HepG2 (cell line): ENCODE measurements around the gene NECTIN2. TPM values are rescaled to one million over a fixed set of nuclear protein-coding genes. Genes with fewer than 3 reads are reported as not detected.

Experiments used
- ATAC-seq: fragments of 200-7000 bp; cut with Tn5 transposase; 3 replicates; pipeline ENCODE4 v1.9.1; 2020; ENCODE audit warnings: mild to moderate bottlenecking, moderate library complexity
- BruUV-seq: library from RNA; stranded (reverse); fragments of 400-500 nt; replicated peaks from 2 replicates; lab custom pipeline; 2021; lab: Mats Ljungman, UMichigan
- CTCF ChIA-PET: fragments of 300-600 bp; formaldehyde crosslinking; extraction: SDS; loops from one replicate; lab custom pipeline; 2021; ENCODE audit warnings: low total read pairs, inconsistent platforms, low intra/inter-chr PET ratio; lab: Yijun Ruan, JAX
- POLR2A ChIA-PET: fragments of 350-600 bp; sonication (Branson Sonifier 250); formaldehyde crosslinking; loops from one replicate; lab custom pipeline; 2020; ENCODE audit warnings: antibody characterized with exemption, inconsistent platforms; lab: Yijun Ruan, JAX
- DNase-seq: peaks from one replicate; pipeline ENCODE4 v3.0.0-alpha.2; 2015; ENCODE audit warnings: low spot score
- FAIRE-seq: peaks from 3 replicates; lab custom pipeline; 2011; peaks lifted over from hg19 to GRCh38; lab: Jason Lieb, UNC
- H2AFZ ChIP-seq: one replicate; pipeline ENCODE4 v1.6.1; 2011; ENCODE audit warnings: low read length, inconsistent platforms
- H3K27ac ChIP-seq: fragments of 300-600 bp; 3 replicates; pipeline ENCODE4 v1.8.0; 2011; ENCODE audit warnings: mixed run types, mild to moderate bottlenecking, mixed read lengths, low read length, inconsistent platforms; ENCODE audit not compliant: insufficient read depth; ENCODE audit errors: extremely low read length
- H3K27me3 ChIP-seq, 2 experiments: fragments of 200-600 bp in 1 of 2; 2 replicates in 1 of 2; 3 replicates in 1 of 2; pipeline versions ENCODE4 v1.6.0 to v1.8.0; 2011; ENCODE audit warnings: low read length in 2 of 2, mild to moderate bottlenecking in 2 of 2, moderate library complexity in 2 of 2, inconsistent platforms in 1 of 2; ENCODE audit not compliant: insufficient read depth in 2 of 2, control insufficient read depth in 1 of 2
- H3K36me3 ChIP-seq, 2 experiments: fragments of 200-600 bp in 1 of 2; replicated peaks in 1 of 2; 2 replicates in 1 of 2; 3 replicates in 1 of 2; pipeline versions ENCODE4 v1.5.1 to v1.8.0; 2011; ENCODE audit warnings: low read length in 2 of 2, inconsistent platforms in 1 of 2; ENCODE audit not compliant: insufficient read depth in 2 of 2, control insufficient read depth in 1 of 2
- H3K4me1 ChIP-seq: 2 replicates; pipeline ENCODE4 v1.5.1; 2012; ENCODE audit warnings: low read length, inconsistent platforms; ENCODE audit not compliant: insufficient read depth
- H3K4me2 ChIP-seq: 2 replicates; pipeline ENCODE4 v1.6.0; 2011; ENCODE audit warnings: low read depth, low read length, inconsistent platforms
- H3K4me3 ChIP-seq, 3 experiments: fragments of 200-600 bp in 1 of 3; sonication (generic), shearing (Covaris generic) in 1 of 3; replicated peaks in 1 of 3; 2 replicates each; pipeline ENCODE4 v1.5.1; 2011 to 2016; ENCODE audit warnings: low read length in 3 of 3, inconsistent platforms in 2 of 3, low read depth in 2 of 3, mild to moderate bottlenecking in 2 of 3, control low read depth in 1 of 3, mixed read lengths in 1 of 3; ENCODE audit not compliant: insufficient read depth in 1 of 3
- H3K79me2 ChIP-seq: one replicate; pipeline ENCODE4 v1.6.1; 2011; ENCODE audit warnings: low read length, inconsistent platforms; ENCODE audit not compliant: insufficient read depth
- H3K9ac ChIP-seq: 2 replicates; pipeline ENCODE4 v1.6.0; 2011; ENCODE audit warnings: mild to moderate bottlenecking, low read depth, low read length, inconsistent platforms; ENCODE audit not compliant: insufficient read depth
- H3K9me3 ChIP-seq: 2 replicates; pipeline ENCODE4 v1.5.1; 2012; ENCODE audit warnings: mild to moderate bottlenecking, low read length
- H4K20me1 ChIP-seq: 2 replicates; pipeline ENCODE4 v1.6.0; 2011; ENCODE audit warnings: inconsistent platforms, mild to moderate bottlenecking, low read length, moderate library complexity; ENCODE audit not compliant: insufficient read depth
- CCDC6 ChIP-seq: sonication (generic); formaldehyde crosslinking; IDR thresholded peaks from 2 replicates; pipeline ENCODE4 v1.8.1; 2022; ENCODE audit warnings: mild to moderate bottlenecking, missing genetic modification reagents, moderate library complexity
- ELF4 ChIP-seq: sonication (generic); formaldehyde crosslinking; IDR thresholded peaks from 2 replicates; pipeline ENCODE4 v1.5.0; 2020; ENCODE audit warnings: missing genetic modification reagents, mild to moderate bottlenecking, moderate library complexity, borderline replicate concordance
- MAF1 ChIP-seq: sonication (generic); formaldehyde crosslinking; IDR thresholded peaks from 2 replicates; pipeline ENCODE4 v1.5.0; 2020; ENCODE audit warnings: missing genetic modification reagents, borderline replicate concordance
- NFKB2 ChIP-seq: sonication (generic); formaldehyde crosslinking; IDR thresholded peaks from 2 replicates; pipeline ENCODE4 v1.4.0; 2020; ENCODE audit warnings: missing genetic modification reagents, borderline replicate concordance
- RFX5 ChIP-seq: IDR thresholded peaks from 2 replicates; pipeline ENCODE4 v1.6.1; 2011; ENCODE audit warnings: low read depth, low read length, improper control_type of control experiment
- SATB2 ChIP-seq: sonication (generic); formaldehyde crosslinking; IDR thresholded peaks from 2 replicates; pipeline ENCODE4 v1.5.0; 2020; ENCODE audit warnings: missing genetic modification reagents
- SNAI1 ChIP-seq: sonication (generic); formaldehyde crosslinking; IDR thresholded peaks from 2 replicates; pipeline ENCODE4 v1.5.0; 2020; ENCODE audit warnings: mild to moderate bottlenecking, missing genetic modification reagents, borderline replicate concordance
- SP2 ChIP-seq: sonication (generic); formaldehyde crosslinking; IDR thresholded peaks from 2 replicates; pipeline ENCODE4 v1.5.1; 2020; ENCODE audit warnings: mild to moderate bottlenecking, missing genetic modification reagents
- ZC3H4 ChIP-seq: sonication (generic); formaldehyde crosslinking; IDR thresholded peaks from 2 replicates; pipeline ENCODE4 v1.4.0; 2020; ENCODE audit warnings: missing genetic modification reagents, borderline replicate concordance
- ZNF20 ChIP-seq: sonication (generic); formaldehyde crosslinking; IDR thresholded peaks from 2 replicates; pipeline ENCODE4 v1.4.0; 2020; ENCODE audit warnings: mild to moderate bottlenecking, moderate library complexity, missing genetic modification reagents
- ZNF326 ChIP-seq: sonication (generic); formaldehyde crosslinking; IDR thresholded peaks from 2 replicates; pipeline ENCODE4 v1.4.0; 2020; ENCODE audit warnings: missing genetic modification reagents, borderline replicate concordance
- ZNF546 ChIP-seq: sonication (generic); formaldehyde crosslinking; conservative IDR thresholded peaks from 2 replicates; pipeline ENCODE4 v1.8.1; 2023; ENCODE audit warnings: mild to moderate bottlenecking, missing genetic modification reagents
- ZNF615 ChIP-seq: sonication (generic); formaldehyde crosslinking; IDR thresholded peaks from 2 replicates; pipeline ENCODE4 v1.5.0; 2020; ENCODE audit warnings: mild to moderate bottlenecking, missing genetic modification reagents, borderline replicate concordance
- ZNF672 ChIP-seq: sonication (generic); formaldehyde crosslinking; IDR thresholded peaks from 2 replicates; pipeline ENCODE4 v1.8.1; 2022; ENCODE audit warnings: missing genetic modification reagents
- ZSCAN22 ChIP-seq: sonication (generic); formaldehyde crosslinking; IDR thresholded peaks from 2 replicates; pipeline ENCODE4 v1.4.0; 2020; ENCODE audit warnings: mild to moderate bottlenecking, missing genetic modification reagents
- ZSCAN29 ChIP-seq: sonication (generic); formaldehyde crosslinking; conservative IDR thresholded peaks from 2 replicates; pipeline ENCODE4 v1.4.0; 2020; ENCODE audit warnings: mild to moderate bottlenecking, missing genetic modification reagents
- WGBS: methylation state at CpG from one replicate; pipeline ENCODE4 v1.1.6; 2017; ENCODE audit warnings: low lambda C conversion rate; 5-methylcytosine and 5-hydroxymethylcytosine counted together
- in situ Hi-C: cut with HindIII; loops from 2 replicates; pipeline ENCODE4 v1.10.0; 2017; ENCODE audit warnings: low pct_unique_long_range_greater_than_20kb; ENCODE audit not compliant: extremely low pct_ligation_motif_present
- intact Hi-C: fragments of 100-400 bp; cut with micrococcal nuclease; formaldehyde crosslinking; loops from one replicate; pipeline ENCODE4 v1.10.0; 2022; ENCODE audit not compliant: unreplicated experiment
- polyA plus RNA-seq, 8 experiments: library from polyadenylated mRNA; depleted of rRNA in 3 of 8; stranded (reverse) in 7 of 8; unstranded in 1 of 8; fragments of >200 nt; fragmentation: Illumina TruSeq in 4 of 8; extraction: Trizol in 4 of 8; gene quantifications; 2 replicates each; pipeline versions ENCODE4 v1.2.1 to v1.2.3, GENCODE V29; 2011 to 2016; ENCODE audit warnings: low read depth in 4 of 8, missing spikeins in 1 of 8, mixed read lengths in 1 of 8; ENCODE audit not compliant: insufficient read depth in 1 of 8
- total RNA-seq, 5 experiments: library from RNA; depleted of rRNA; stranded (reverse); fragments of >200 nt; fragmentation: Illumina TruSeq; extraction: Trizol; gene quantifications; 2 replicates each; pipeline ENCODE4 v1.2.3, GENCODE V29; 2016; ENCODE audit warnings: low read depth in 1 of 5
- TF ChIP-seq, protein P1 (sequence below): sonication (generic); formaldehyde crosslinking; IDR thresholded peaks from 2 replicates; pipeline ENCODE4 v1.4.0; 2020; ENCODE audit warnings: mild to moderate bottlenecking, low read depth, missing genetic modification reagents
- TF ChIP-seq, protein P2 (sequence below): sonication (generic); formaldehyde crosslinking; IDR thresholded peaks from 2 replicates; pipeline ENCODE4 v1.4.0; 2020; ENCODE audit warnings: missing genetic modification reagents, mild to moderate bottlenecking, borderline replicate concordance

The NECTIN2 gene
- total and polyA plus RNA-seq, 2 of the 13 experiments (the other 11 are each of a cell fraction or from before 2014, with no cell fraction given) = 75.4 to 114 TPM

DNA sequence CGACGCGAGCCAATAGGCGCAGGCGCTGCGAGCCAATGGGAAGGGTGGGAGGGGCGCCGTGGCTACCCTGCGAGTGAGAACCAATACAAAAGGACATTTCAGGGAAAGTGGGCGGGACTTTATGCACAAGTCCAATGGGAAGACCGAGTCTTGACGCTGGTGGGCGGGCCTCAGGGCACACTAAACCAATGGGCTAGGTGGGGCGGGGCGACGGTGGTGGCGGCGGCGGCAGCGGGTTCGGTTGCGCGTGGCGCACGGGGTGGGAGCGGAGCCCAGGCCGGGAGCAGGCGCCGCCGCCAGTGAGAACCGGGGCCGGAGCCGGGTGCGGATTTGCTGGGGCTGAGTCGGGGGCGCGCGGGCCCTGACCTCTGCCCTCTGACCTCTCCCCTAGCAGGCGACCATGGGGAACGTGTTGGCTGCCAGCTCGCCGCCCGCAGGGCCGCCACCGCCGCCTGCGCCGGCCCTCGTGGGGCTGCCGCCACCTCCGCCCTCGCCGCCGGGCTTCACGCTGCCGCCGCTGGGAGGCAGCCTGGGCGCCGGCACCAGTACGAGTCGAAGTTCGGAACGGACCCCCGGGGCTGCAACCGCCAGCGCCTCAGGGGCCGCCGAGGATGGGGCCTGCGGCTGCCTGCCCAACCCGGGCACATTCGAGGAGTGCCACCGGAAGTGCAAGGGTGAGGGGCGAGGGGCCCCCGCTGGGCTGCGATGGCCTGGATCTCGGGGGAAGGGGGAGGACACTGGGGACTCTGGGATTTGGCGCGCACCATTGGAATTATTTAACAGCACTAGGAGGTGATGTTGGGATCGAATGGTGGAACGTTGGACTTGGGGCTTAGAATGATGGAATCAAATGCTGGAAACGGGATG lies 45.2 kb downstream of the NECTIN2 start, which contains the start of gene TOMM40:
TSS of gene TOMM40 (plus strand) at position 239 of the 867 bp plus-strand sequence. CDS start at position 401, 162 bp downstream.
- intact Hi-C loops (loop anchor here (2.0 kb wide), 1 partner anchor 44 kb away; the partner anchor contains the start of gene NECTIN2), in situ Hi-C loops (no loop called here)
- ChIA-PET POLR2A (interaction anchor here (0.6 to 2.4 kb wide), 21 partner anchors 12 to 155 kb away, joined by 3 to 33 read pairs (median 9); partner anchors contain the start of genes APOC1, APOC2, APOE and CLPTM1), CTCF (no interaction called here)
- H3K79me2 ChIP-seq = peaks cover 36% of the 10 kb centered on the region
- H3K36me3 ChIP-seq = peaks cover 25 to 47% of the 10 kb centered on the region in 2 experiments
- no TSS peak for BruUV-seq
- H3K4me2 ChIP-seq = peak within 1 kb of the TSS; percentile 97
- no peak for FAIRE-seq
- no peaks in the 10 kb centered on the region for H3K9me3 ChIP-seq
- no peaks in the 10 kb centered on the region; a peak in 1 of 5 replicates for H3K27me3 ChIP-seq
- H2AFZ ChIP-seq = no peak within 1 kb of the TSS
- H3K4me1 ChIP-seq = peaks cover 28% of the 10 kb centered on the region
- peak within 1 kb of the TSS; percentile 94 for H3K27ac ChIP-seq
- peak; percentile 0 for ATAC-seq
- H3K9ac ChIP-seq = peak within 1 kb of the TSS; percentile 92
- H3K4me3 ChIP-seq = peak within 1 kb of the TSS; percentile 82 to 94 (median 93)
- peak; percentile 99 for DNase-seq
- no peaks in the 10 kb centered on the region for H4K20me1 ChIP-seq
- 1% methylated on average over 42 of the region's 81 CpGs for whole genome bisulfite sequencing
- TF ChIP-seq, protein P1, sequence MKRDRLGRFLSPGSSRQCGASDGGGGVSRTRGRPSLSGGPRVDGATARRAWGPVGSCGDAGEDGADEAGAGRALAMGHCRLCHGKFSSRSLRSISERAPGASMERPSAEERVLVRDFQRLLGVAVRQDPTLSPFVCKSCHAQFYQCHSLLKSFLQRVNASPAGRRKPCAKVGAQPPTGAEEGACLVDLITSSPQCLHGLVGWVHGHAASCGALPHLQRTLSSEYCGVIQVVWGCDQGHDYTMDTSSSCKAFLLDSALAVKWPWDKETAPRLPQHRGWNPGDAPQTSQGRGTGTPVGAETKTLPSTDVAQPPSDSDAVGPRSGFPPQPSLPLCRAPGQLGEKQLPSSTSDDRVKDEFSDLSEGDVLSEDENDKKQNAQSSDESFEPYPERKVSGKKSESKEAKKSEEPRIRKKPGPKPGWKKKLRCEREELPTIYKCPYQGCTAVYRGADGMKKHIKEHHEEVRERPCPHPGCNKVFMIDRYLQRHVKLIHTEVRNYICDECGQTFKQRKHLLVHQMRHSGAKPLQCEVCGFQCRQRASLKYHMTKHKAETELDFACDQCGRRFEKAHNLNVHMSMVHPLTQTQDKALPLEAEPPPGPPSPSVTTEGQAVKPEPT (CRISPR knock-in tag) = no peak
- TF ChIP-seq ZNF615 (CRISPR knock-in tag) (no peak), NFKB2 (CRISPR knock-in tag) (no peak), ZSCAN29 (CRISPR knock-in tag) (no peak), RFX5 (no peak), MAF1 (no peak), SATB2 (no peak), ZSCAN22 (CRISPR knock-in tag) (no peak), ELF4 (CRISPR knock-in tag) (no peak), ZNF326 (no peak), ZNF672 (CRISPR knock-in tag) (no peak), ZNF546 (CRISPR knock-in tag) (no peak), CCDC6 (peak; percentile 34), SP2 (peak; percentile 96), ZC3H4 (CRISPR knock-in tag) (no peak), SNAI1 (CRISPR knock-in tag) (no peak), ZNF20 (no peak)
- TF ChIP-seq, protein P2, sequence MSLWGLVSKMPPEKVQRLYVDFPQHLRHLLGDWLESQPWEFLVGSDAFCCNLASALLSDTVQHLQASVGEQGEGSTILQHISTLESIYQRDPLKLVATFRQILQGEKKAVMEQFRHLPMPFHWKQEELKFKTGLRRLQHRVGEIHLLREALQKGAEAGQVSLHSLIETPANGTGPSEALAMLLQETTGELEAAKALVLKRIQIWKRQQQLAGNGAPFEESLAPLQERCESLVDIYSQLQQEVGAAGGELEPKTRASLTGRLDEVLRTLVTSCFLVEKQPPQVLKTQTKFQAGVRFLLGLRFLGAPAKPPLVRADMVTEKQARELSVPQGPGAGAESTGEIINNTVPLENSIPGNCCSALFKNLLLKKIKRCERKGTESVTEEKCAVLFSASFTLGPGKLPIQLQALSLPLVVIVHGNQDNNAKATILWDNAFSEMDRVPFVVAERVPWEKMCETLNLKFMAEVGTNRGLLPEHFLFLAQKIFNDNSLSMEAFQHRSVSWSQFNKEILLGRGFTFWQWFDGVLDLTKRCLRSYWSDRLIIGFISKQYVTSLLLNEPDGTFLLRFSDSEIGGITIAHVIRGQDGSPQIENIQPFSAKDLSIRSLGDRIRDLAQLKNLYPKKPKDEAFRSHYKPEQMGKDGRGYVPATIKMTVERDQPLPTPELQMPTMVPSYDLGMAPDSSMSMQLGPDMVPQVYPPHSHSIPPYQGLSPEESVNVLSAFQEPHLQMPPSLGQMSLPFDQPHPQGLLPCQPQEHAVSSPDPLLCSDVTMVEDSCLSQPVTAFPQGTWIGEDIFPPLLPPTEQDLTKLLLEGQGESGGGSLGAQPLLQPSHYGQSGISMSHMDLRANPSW = no peak
